Suprapubic skin (tissue), 4 donors: ENCODE measurements around the gene AMBP. TPM values are rescaled to one million over a fixed set of nuclear protein-coding genes. Genes with fewer than 3 reads are reported as not detected.
A peak's percentile ranks its signal among the peaks of the same experiment; 100 is the strongest.

ENCODE experiments used
- DNase-seq, 2 donors: peaks; one replicate each; pipeline ENCODE4 v3.0.0-alpha.2; 2019; ENCODE audit warnings: low spot score in 2 of 2
- H3K27ac ChIP-seq: fragments of 200-600 bp; sonication (generic); one replicate; pipeline ENCODE4 v1.5.1; 2019
- H3K27me3 ChIP-seq: fragments of 200-600 bp; sonication (generic); one replicate; pipeline ENCODE4 v1.5.1; 2019
- H3K36me3 ChIP-seq: fragments of 200-600 bp; sonication (generic); one replicate; pipeline ENCODE4 v1.5.1; 2019
- H3K4me1 ChIP-seq: fragments of 200-600 bp; sonication (generic); one replicate; pipeline ENCODE4 v1.5.1; 2019
- H3K4me3 ChIP-seq: fragments of 200-600 bp; sonication (generic); one replicate; pipeline ENCODE4 v1.5.1; 2019; ENCODE audit warnings: mild to moderate bottlenecking
- H3K9me3 ChIP-seq: fragments of 200-600 bp; sonication (generic); one replicate; pipeline ENCODE4 v1.5.1; 2019
- EP300 ChIP-seq: sonication (generic); formaldehyde crosslinking; IDR thresholded peaks from one replicate; pipeline ENCODE4 v1.6.1; 2017; ENCODE audit warnings: antibody characterized with exemption
- POLR2A ChIP-seq, 2 donors: fragments of 450-650 bp; IDR thresholded peaks; one replicate each; pipeline ENCODE4 v1.6.1; 2017; ENCODE audit warnings: antibody characterized with exemption in 2 of 2, mild to moderate bottlenecking in 2 of 2, moderate library complexity in 2 of 2
- POLR2AphosphoS5 ChIP-seq, 3 donors: sonication (generic); formaldehyde crosslinking; IDR thresholded peaks; one replicate each; pipeline ENCODE4 v1.6.1; 2017; ENCODE audit warnings: antibody characterized with exemption in 3 of 3
- WGBS: methylation state at CpG from one replicate; pipeline ENCODE4 v1.1.5; 2018; 5-methylcytosine and 5-hydroxymethylcytosine counted together
- total RNA-seq, 4 donors: library from RNA; depleted of rRNA; stranded (reverse); fragments of >200 nt; gene quantifications; one replicate each; pipeline ENCODE4 v1.1.0, GENCODE V29; 2016
- TF ChIP-seq, protein P1 (sequence below), 2 donors: fragments of 200-600 bp in 1 of 2; fragments of 450-650 bp in 1 of 2; sonication (generic) in 1 of 2; IDR thresholded peaks; one replicate each; pipeline ENCODE4 v1.5.1; 2016 to 2019; ENCODE audit warnings: antibody characterized with exemption in 2 of 2, mild to moderate bottlenecking in 1 of 2, moderate library complexity in 1 of 2

The AMBP gene
- total RNA-seq, 4 donors from 2014 or later = 3.6 TPM; not detected in 3

DNA sequence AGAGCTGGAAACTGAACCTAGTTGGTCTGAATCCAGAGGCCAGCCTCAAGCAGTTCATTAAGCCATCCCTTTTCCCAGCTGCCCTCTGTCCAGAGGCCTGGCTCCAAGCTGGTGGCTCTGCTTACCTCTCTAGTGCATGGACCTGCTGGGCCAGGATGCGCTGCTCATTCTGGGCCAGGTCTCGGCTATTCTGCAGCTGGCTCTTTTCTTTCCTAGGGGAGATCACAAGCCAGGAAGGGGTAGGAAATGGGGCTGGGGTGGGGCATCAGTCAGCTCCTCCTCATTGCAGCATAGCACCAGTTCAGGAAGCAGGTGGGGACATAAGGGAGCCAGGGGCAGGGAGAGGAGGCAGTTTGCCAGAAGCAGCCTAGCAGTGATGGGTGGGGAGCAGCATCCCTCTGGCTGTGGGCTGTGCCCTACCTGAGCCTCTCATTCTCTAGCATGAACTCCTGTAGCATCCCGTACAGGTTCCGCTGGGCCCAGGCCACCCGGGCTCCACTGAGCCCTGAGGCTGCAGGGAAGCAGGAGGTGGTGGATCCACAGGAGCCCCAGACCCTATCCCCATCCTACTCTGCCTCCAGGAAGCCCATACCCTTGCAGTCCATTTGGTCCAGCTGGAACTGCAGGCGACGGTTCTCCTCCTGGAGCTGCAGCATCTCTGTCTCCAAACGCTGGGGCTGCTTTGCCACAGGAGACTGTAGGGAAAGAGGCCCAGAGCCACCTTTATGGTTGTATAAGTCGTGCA lies 15.8 kb upstream of the AMBP start:
- H3K4me3 ChIP-seq = no peak overlapping the region
- 67% methylated on average over 1 of the region's 9 CpGs for WGBS
- H3K27me3 ChIP-seq = peaks cover 13% of the 10 kb centered on the region
- H3K27ac ChIP-seq = no peak overlapping the region
- no peaks in the 10 kb centered on the region for H3K9me3 ChIP-seq
- no peaks in the 10 kb centered on the region for H3K36me3 ChIP-seq
- TF ChIP-seq, protein P1, sequence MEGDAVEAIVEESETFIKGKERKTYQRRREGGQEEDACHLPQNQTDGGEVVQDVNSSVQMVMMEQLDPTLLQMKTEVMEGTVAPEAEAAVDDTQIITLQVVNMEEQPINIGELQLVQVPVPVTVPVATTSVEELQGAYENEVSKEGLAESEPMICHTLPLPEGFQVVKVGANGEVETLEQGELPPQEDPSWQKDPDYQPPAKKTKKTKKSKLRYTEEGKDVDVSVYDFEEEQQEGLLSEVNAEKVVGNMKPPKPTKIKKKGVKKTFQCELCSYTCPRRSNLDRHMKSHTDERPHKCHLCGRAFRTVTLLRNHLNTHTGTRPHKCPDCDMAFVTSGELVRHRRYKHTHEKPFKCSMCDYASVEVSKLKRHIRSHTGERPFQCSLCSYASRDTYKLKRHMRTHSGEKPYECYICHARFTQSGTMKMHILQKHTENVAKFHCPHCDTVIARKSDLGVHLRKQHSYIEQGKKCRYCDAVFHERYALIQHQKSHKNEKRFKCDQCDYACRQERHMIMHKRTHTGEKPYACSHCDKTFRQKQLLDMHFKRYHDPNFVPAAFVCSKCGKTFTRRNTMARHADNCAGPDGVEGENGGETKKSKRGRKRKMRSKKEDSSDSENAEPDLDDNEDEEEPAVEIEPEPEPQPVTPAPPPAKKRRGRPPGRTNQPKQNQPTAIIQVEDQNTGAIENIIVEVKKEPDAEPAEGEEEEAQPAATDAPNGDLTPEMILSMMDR (IDR thresholded peaks at IDR 0.05) = no peak
- DNase-seq = peak; percentile 49 to 58
- H3K4me1 ChIP-seq = peaks cover 16% of the 10 kb centered on the region

DNA sequence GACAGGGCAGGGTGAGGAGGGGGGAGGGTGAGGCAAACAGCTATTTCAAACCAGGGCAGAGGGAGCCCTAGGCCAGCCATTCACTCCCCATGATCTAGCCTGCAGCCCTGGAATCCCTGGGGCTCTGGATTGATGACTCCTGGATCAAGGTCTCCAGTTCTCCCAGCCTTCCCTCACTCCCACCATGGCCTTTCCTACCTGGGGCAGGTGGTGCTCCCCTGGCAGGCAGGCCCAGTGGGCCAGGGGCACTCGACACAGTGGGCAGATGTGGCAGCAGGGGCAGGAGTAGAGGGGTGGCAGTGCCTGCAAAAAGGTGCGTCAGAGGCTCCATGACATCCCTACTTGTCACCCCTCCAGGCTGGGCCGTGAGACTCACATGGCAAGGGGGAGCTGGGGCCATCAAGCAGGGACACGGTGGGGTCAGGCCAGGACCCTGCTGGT lies 15.0 kb upstream of the AMBP start:
- WGBS = 63% methylated on average over 1 of the region's 4 CpGs
- peak; percentile 45 to 57 for DNase-seq
- H3K9me3 ChIP-seq = no peaks in the 10 kb centered on the region
- H3K27ac ChIP-seq = no peak overlapping the region
- TF ChIP-seq POLR2A (IDR thresholded peaks at IDR 0.05) = no peak
- TF ChIP-seq POLR2AphosphoS5 (IDR thresholded peaks at IDR 0.05) = no peak
- no peak for TF ChIP-seq EP300
- TF ChIP-seq, protein P1 (IDR thresholded peaks at IDR 0.05) = no peak
- H3K4me1 ChIP-seq = peaks cover 7% of the 10 kb centered on the region
- H3K4me3 ChIP-seq = no peak overlapping the region
- peaks cover 6% of the 10 kb centered on the region for H3K27me3 ChIP-seq
- H3K36me3 ChIP-seq = no peaks in the 10 kb centered on the region

DNA sequence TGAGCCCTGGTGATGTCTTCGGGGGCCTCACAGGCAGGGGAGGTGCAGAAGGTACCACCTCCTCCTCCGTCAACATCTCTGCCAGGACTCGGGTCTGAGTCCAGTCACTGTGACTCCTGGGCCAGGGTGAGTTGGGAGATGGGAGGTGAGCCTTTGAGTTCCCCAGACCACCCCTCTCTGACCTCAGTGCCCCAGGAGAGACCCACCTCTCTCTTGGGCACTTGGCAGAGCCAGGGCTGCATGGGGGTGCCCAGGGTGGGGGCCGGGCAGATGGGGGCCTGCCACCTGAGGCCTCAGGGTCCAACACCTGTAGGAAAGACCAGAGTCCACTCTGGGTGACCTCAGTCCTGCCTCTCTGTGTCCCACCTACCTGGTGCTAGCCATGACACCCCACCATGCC lies 14.2 kb upstream of the AMBP start:
- peak; percentile 20 to 53 for DNase-seq
- Histone ChIP-seq H3K27me3 (no peaks in the 10 kb centered on the region), H3K4me1 (no peaks in the 10 kb centered on the region), H3K4me3 (no peak overlapping the region), H3K9me3 (no peaks in the 10 kb centered on the region), H3K36me3 (no peaks in the 10 kb centered on the region), H3K27ac (no peak overlapping the region)
- WGBS = 89% methylated on average over 3 of the region's 4 CpGs
- TF ChIP-seq, protein P1 (IDR thresholded peaks at IDR 0.05) = no peak
- no peak for TF ChIP-seq EP300
- no peak for TF ChIP-seq POLR2AphosphoS5 (IDR thresholded peaks at IDR 0.05)
- no peak for TF ChIP-seq POLR2A (IDR thresholded peaks at IDR 0.05)

DNA sequence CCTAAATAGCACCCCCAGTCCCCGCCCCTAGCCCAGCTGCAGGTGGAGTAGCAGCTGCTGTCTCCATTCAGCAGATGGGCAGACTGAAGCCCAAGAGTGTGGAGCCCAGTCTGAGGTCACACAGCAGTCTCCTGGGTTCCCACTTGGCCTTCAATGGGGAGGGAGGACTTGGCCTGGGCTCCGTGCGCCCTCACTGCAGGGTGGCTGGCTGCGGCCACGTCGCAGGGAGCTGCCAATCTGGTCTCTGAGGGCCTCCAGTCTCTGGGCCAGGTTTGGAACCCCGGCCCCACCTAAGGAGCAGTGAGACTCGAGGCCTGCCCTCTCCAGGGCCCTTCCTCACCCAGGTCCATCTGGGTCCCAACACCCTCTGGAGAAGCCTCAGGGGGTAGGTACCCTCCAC lies 13.6 kb upstream of the AMBP start:
- no peaks in the 10 kb centered on the region for H3K27me3 ChIP-seq
- DNase-seq = peak; percentile 49 to 69
- TF ChIP-seq POLR2A (IDR thresholded peaks at IDR 0.05) (no peak), EP300 (no peak), POLR2AphosphoS5 (IDR thresholded peaks at IDR 0.05) (no peak)
- TF ChIP-seq, protein P1 (IDR thresholded peaks at IDR 0.05) = no peak
- H3K9me3 ChIP-seq = no peaks in the 10 kb centered on the region
- WGBS = 89% methylated on average over 1 of the region's 8 CpGs
- no peak overlapping the region for H3K27ac ChIP-seq
- H3K36me3 ChIP-seq = no peaks in the 10 kb centered on the region
- no peak overlapping the region for H3K4me3 ChIP-seq
- H3K4me1 ChIP-seq = no peaks in the 10 kb centered on the region

DNA sequence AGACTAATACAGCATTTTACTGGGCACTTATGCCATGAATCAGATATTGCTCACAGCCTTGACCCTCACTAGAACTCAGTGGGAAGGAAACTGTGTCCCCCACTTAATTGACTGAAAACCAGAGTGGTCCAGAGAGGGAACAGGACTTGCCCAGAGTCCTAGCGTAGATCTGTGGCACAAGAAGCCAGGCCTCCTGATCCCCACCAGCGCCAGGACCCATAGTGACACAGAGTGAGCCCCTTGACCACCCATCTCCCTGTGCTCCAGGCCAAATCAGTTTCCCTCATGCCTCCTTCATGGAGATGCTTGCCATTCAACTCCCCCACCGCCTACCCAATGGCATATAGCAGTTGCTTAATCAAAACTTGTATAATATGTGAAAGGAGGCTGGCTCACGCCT lies 12.7 kb upstream of the AMBP start:
- Histone ChIP-seq H3K36me3 (no peaks in the 10 kb centered on the region), H3K9me3 (no peaks in the 10 kb centered on the region), H3K27ac (no peak overlapping the region), H3K4me3 (no peak overlapping the region), H3K4me1 (no peaks in the 10 kb centered on the region), H3K27me3 (no peaks in the 10 kb centered on the region)
- no peak for TF ChIP-seq EP300
- no peak for TF ChIP-seq POLR2AphosphoS5 (IDR thresholded peaks at IDR 0.05)
- TF ChIP-seq, protein P1 (IDR thresholded peaks at IDR 0.05) = no peak
- TF ChIP-seq POLR2A (IDR thresholded peaks at IDR 0.05) = no peak
- 93% methylated on average over 2 of the region's 4 CpGs for WGBS
- DNase-seq = peak in 1 of 2 donors; percentile 37
